SHP77 (cell line): ENCODE measurements around the gene SPDYE8.
"Not testable (repeated sequence)": the region's sequence is repeated elsewhere in the genome, so short reads cannot be mapped to it uniquely, and the experiment has no call there.

Experiments used
- DNase-seq, 2 experiments: peaks; one replicate each; lab custom pipeline; 2025; lab: John Stamatoyannopoulos, UW

SPDYE8 gene, protein sequence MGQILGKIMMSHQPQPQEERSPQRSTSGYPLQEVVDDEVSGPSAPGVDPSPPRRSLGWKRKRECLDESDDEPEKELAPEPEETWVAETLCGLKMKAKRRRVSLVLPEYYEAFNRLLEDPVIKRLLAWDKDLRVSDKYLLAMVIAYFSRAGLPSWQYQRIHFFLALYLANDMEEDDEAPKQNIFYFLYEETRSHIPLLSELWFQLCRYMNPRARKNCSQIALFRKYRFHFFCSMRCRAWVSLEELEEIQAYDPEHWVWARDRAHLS

DNA sequence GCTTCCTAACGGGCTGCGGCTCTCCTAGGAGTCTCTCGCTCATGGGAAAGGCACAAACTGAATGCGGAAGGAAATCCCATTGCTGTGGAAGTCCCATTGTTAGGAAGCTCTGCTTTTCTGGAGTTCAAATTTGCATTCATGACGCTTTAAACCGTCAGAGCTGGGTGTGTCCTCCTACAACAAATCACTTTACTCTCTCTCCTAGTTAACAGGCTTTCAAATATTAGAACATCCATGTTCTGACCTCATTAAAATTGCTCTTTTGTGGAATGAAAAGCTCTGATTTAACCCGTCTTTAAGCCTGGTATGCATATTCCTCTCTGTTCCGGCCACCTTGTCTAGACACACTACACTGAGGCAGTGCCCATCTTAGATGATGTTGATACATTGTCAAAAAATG is at the start of gene SPDYE8:
Gene SPDYE8, minus strand, starts transcription at position 101 of the 400 bp plus-strand sequence. CDS start 1,800 bp downstream, outside the sequence.
- not testable (repeated sequence) for DNase-seq

DNA sequence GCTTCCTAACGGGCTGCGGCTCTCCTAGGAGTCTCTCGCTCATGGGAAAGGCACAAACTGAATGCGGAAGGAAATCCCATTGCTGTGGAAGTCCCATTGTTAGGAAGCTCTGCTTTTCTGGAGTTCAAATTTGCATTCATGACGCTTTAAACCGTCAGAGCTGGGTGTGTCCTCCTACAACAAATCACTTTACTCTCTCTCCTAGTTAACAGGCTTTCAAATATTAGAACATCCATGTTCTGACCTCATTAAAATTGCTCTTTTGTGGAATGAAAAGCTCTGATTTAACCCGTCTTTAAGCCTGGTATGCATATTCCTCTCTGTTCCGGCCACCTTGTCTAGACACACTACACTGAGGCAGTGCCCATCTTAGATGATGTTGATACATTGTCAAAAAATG is 28.2 kb upstream of the SPDYE8 start, which contains the start of gene SPDYE11:
Gene SPDYE11, minus strand, starts transcription at position 101 of the 400 bp plus-strand sequence. CDS start 1,800 bp downstream, outside the sequence.
- not testable (repeated sequence) for DNase-seq

DNA sequence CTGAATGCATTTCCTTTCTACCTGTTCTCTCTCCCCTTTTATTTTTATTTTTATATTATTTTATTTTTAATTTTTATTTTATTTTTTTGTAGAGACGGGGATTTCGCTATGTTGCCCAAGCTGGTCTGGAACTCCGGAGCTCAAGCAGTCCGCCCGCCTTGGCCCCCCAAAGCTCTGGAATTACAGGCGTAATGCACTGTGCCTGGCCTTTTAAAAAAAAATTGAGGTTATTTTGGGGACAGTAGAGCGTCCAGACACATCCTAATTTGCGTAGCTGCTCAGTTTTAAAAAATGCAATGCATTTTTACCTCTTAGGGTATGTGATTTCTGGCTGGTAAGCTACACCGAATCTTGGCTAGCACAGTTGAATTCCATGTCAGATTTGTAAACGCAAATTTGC is 23.1 kb downstream of the SPDYE8 start:
- not testable (repeated sequence) for DNase-seq

DNA sequence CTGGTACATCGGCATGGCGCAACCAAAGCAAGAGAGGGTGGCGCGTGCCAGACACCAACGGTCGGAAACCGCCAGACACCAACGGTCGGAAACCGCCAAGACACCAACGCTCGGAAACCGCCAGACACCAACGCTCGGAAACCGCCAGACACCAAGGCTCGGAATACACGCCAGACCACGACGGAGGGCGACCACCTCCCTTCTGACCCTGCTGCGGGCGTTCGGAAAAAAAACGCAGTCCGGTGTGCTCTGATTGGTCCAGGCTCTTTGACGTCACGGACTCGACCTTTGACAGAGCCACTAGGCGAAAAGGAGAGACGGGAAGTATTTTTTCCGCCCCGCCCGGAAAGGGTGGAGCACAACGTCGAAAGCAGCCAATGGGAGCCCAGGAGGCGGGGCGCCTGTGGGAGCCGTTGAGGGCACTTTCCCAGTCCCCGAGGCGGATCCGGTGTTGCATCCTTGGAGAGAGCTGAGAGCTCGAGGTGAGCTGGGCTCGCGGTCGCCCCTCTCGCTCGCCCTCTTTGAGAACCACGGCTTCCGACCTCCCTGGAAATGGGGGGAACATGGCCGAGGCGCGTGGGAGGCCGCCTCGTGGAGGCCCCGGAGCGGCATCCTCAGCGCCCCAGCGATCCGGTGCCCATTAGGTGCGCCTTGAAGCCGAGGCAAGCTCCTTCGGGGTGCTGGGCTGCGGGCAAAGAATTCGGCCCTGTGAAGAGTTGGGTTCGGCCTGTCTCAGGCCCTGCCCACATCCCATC is 23.7 kb downstream of the SPDYE8 start:
- DNase-seq: not testable (repeated sequence)

DNA sequence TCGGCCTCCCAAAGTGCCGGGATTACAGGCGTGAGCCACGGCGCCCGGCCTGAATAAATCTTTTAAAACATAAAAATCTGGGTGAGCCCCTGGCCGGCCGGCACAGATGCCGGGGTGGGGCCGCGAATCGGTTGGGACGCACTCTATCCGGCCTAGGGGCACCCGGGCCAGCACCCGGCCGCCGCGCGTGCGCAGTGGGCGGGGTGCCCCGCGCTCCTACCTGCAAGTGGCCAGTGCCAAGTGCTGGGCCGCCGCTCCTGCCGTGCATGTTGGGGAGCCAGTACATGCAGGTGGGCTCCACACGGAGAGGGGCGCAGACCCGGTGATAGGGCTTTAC is 24.2 kb downstream of the SPDYE8 start:
- not testable (repeated sequence) for DNase-seq

DNA sequence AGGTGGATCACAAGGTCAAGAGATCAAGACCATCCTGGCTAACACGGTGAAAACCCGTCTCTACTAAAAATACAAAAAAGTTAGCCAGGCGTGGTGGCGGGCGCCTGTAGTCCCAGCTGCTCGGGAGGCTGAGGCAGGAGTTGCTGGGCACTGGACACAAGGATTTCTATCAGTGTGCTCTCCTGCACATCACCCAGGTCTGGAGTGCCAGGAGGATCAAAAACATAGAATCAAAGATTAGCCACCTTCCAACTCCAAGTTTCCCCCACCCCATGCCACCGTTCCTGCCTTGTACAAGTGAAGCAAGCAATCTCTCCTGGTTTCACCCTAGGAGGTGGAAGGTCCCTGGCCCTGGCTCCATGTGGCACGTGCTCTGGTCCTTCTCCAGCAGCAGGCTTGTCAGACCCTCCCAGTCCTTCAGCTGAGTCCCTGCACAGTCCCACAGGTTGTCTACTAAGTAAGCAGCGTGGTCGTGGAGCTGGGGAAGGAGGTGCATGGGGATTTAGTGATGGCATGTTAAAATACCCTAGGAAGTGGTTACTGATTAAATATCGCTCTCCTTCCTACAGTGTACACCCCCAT is 31.6 kb downstream of the SPDYE8 start:
- DNase-seq: not testable (repeated sequence)

DNA sequence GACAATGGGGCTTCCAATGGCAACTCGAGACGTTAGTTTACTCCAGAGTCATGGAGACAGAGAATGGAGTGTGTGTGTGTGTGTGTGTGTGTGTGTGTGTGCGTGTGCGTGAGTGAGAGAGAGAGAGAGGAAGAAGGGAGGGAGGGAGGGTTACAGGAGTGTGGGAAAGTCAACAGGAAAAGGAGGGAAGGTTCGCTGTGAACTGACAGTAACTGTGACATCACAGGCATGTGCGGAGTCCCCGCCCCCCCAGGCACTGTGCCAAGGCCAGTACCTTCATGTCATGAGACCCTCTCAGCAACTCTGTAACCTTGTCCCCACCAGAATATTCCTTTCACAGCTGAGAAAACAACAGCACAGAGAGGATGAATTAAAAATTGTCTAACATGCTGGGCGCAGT is 32.1 kb downstream of the SPDYE8 start:
- DNase-seq: not testable (repeated sequence)

DNA sequence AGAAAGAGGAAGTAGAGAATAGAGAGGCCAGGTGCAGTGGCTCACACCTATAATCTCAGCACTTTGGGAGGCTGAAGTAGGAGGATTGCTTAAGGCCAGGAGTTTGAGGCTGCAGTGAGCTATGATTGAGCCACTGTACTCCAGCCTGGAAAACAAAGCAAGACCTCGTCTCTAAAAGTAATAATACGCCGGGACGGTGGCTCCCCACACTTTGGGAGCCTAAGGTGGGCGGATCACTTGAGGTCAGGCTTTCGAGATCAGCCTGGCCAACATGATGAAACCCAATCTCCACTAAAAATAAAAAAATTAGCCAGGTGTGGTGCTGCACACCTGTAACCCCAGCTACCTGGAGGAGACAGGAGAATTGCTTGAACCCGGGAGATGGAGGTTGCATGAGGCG is 34.1 kb downstream of the SPDYE8 start:
- not testable (repeated sequence) for DNase-seq

DNA sequence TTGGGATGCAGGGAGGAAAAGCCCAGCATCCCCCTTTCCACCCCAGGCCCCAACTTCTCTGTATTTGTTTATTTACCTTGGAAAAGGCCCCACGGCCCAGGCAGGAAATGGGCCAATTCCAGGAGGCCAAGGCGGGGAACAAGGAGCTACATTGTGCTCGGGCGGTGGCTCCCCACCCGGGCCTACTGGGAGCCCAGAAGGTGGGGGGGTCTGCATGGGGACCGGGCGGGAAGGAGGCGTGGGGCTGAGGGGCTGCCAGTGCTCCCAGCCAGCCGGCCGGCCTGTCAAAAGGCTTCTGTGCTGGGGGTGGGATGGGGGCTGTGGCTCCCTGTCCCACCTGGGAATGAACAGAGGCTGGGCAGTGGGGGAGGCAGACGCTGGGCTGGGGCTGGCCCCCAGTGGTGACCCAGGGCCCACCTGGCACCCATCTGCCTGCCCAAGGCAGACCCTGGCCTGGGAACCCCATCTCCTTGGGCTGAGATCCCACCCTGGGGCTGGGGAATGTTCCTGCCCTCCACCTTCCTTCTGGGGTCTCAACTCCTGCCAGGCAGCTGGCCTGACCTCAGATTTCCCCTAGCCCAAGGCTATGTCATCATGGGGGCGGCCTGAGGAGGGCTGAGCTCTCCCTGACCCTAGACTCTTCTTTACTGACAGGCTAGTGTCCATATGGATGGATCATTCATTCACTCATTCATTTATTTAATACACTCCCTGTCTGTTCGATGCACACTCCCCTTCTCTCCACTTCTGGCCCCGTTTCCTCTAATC is 39.2 kb downstream of the SPDYE8 start:
- not testable (repeated sequence) for DNase-seq

DNA sequence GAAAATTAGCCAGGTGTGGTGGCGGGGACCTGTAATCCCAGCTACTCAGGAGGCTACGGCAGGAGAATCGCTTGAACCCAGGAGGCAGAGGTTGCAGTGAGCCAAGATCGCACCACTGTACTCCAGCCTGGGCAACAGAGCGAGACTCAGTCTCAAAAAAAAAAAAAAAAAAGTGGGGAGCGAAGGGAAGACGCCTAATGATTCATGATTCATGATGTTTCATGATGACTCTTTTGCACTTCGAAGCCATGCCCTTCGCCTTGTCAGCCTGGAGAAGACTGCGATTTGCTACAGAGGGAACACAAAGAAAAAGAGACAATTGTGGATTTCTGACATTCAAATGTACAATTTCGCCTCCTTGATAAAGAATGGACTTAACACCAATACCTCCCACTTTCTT is 47.5 kb downstream of the SPDYE8 start:
- not testable (repeated sequence) for DNase-seq

DNA sequence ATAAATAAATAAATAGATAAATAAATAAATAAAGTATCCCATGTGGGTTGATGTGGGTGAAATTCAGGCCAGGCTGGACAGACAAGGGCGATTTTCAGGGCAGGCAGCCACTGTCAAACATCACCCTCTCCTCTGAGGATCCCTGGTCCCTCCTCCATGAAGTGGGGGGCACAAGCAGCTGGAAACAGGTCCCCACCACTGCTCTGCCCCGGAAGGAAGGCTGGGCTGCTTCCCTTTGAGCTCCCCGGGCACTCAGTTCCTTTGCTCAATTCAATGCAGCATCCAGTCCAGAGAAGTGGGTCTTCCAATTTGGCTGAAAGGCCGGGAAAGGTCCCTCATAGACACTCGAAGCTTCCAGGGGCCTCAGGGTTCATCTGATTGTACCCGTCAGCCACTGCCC is 49.2 kb downstream of the SPDYE8 start:
- not testable (repeated sequence) for DNase-seq

DNA sequence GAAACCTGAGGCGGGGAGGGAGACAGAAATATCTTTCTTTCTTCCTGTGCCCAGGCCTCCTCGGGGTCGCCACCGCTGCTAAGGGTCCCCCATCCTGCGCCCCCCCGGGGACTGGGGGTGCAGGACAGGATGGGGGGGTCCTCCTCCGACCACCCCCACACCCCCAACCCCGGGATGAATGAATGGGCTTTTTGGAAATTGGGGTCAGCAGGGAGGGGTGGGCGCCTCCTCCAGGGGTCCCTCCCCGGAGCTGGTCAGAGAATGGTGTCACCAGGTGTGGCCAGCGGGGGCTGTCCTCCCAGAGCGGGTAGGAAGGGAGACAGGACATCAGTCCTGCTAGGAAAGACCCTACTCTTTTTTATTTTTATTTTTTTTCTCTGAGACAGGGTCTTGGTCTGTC is 53.1 kb downstream of the SPDYE8 start:
- not testable (repeated sequence) for DNase-seq

DNA sequence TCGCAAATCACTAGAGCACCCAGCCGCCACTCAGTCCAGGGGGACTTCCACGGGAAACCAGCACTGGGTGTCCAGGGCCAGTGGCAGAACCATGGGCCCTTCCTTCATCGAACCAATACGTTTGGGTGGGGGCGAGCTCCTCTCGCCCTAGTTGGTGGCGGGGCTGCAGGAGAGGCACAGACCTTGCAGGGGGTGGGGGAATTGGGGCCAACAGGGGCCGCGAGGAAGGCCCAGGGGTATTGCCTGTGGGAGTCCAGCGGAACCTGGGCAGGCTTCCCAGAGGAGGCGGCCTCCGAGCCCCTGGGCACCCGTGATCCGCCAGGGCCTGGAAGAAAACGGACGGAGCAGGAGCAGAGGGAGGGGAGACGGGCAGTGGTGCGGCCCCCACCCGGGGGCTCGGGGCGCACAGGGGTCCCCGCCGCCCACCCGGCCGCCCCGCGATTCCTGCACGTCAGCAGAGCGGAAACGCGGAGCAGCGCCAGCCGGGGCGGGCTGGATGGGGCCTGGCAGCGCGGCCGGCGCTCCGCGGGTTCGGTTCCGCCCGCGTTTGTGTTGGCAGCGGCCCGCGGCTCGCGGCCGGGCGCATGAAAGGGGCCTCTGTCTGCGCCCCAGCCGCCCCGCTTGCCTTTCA is 53.8 kb downstream of the SPDYE8 start:
- DNase-seq: not testable (repeated sequence)

DNA sequence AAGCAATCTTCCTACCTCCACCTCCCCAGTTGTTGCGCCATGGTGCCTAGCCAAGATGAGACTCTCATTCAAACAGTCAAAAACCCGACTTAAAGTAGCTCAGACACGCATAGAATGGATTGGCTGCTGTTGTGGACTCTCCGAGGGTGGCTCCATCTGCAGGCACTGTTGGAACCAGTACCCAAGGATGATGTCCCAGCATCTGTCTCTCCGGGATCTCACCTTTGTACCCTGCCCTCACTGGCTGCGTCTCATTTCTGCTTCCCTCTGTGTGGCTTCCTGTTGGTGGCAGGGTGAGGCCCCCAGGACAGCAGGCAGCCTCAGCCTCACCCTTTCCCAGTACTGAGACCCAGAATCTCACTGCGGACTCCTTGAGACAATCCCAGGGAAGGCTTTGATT is 54.8 kb downstream of the SPDYE8 start:
- DNase-seq: not testable (repeated sequence)

DNA sequence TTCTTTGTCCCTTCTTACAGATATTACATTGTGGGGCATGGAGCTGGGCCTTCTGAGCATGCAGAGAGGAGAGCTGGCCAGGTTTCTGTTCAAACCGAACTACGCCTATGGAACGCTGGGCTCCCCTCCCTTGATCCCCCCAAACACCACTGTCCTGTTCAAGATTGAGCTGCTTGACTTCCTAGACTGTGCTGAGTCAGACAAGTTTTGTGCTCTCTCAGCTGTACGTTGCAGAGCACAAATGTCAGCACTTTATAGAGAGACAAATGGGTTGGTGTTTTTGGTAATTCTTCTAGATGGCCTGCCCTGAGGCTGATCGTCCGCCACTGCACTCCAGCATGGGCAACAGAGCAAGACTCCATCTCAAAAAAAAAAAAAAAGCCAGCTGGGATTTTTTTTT is 58.1 kb downstream of the SPDYE8 start:
- DNase-seq: not testable (repeated sequence)
